ENCODE measurements around the gene ESPL1.
A peak's percentile ranks its signal among the peaks of the same experiment; 100 is the strongest.
"Not testable (repeated sequence)": the region's sequence is repeated elsewhere in the genome, so short reads cannot be mapped to it uniquely, and the experiment has no call there.

ESPL1 gene

DNA sequence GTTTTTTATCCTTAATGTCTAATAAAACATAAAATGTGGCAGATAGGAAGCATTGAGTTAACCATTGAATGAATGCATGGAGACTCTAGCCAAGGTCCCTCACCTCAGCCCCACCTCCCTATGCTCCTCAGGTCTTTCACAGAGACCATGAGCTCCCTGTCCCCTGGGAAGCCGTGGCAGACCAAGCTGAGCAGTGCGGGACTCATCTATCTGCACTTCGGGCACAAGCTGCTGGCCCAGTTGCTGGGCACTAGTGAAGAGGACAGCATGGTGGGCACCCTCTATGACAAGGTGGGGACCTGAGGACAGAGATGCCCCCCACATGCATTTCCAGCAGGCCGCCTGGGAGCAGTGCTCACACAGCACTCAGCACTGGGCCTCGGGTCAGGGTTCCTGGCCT is 34.8 kb downstream of the ESPL1 start:
- DNase-seq, result no peak

DNA sequence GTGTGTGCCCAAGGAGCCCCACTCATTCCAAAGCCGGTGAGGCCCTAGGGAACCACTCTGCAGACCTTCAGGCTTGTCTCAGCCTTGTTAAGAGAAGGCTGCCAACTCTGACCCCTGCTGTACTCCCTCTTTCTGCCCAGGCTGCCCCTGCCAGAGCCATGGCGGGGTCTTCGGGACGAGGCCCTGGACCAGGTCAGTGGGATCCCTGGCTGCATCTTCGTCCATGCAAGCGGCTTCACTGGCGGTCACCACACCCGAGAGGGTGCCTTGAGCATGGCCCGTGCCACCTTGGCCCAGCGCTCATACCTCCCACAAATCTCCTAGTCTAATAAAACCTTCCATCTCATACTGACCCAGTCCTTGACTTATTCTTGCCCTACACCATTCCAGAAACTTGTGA is 38.7 kb downstream of the ESPL1 start:
- DNase-seq, result no peak

DNA sequence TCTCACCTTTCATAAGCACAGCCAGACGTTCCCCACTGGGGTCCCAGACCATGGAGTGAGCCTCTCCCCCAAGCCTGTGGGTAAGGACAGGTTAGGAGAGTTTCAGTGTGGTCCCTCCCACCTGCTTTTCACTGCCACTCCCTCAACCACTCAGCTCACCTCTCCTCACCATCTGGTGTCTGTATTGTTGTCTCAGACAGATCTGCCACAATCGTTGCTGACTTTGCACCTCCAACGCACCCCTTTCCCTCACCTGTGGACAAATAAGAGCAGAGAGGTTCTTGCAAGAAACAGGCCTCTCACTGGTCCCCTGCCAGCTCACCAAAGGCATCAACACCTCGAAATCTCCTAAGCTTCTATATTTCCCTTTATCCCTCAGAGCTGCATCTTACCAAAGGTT is 40.2 kb downstream of the ESPL1 start:
- no peak for DNase-seq

DNA sequence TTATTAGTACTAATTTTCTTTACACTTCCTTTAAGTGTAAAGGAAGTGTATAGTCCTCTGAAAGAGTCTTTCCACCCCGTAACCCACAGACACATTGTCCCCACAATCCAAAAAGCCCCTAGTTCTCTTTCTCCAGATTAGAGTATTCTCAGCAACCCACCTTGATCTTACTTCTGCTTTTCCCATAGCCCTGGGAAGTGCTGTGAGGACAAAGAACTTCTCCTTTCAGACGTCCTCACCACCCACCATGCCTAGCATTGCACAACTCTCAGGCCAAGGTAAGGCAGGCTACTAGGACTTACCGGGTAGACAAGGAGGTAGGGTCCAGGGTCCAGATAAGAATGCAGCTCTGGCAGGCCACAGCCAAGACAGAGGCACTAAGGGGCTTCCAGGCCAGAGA is 45.9 kb downstream of the ESPL1 start:
- DNase-seq, result no peak

DNA sequence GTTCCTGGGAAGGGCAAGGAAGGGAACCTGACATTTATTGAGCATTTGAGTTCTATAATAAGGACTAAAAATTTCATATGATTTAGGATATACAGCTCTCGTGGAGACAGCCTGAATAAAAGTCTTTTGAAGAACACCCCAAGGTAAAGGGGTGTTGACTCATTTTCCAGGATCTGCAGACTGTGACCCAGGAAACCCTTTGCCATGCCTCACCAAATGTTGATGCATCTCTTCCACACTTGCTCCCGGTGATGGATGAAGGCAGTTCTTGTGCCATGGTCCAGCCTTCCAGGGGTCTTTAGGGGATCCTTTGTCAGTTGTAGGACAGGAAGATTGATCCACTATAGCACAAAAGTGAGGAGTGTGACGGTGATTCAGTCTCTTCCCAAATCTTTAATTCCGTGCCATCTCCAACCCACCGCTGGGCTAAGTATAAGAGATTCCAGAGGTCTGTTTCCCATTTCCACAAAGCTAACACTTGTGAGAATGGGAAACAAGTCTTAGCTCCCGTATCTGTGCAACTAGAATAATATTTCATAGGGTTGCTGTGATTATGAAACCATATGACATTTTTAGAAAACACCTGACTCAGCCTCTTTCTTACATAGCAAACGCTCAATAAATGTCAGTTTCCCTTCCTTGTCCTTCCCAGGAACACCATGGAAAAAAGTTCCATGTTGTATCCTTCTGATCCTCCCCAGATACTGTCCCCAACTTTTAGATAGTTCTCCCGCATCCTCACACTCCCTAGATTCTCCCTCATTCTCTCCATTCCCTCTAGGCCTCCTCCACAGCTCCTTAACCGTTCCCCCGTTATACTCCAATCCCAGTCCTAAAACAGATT is 52.5 kb downstream of the ESPL1 start:
- no peak for DNase-seq

DNA sequence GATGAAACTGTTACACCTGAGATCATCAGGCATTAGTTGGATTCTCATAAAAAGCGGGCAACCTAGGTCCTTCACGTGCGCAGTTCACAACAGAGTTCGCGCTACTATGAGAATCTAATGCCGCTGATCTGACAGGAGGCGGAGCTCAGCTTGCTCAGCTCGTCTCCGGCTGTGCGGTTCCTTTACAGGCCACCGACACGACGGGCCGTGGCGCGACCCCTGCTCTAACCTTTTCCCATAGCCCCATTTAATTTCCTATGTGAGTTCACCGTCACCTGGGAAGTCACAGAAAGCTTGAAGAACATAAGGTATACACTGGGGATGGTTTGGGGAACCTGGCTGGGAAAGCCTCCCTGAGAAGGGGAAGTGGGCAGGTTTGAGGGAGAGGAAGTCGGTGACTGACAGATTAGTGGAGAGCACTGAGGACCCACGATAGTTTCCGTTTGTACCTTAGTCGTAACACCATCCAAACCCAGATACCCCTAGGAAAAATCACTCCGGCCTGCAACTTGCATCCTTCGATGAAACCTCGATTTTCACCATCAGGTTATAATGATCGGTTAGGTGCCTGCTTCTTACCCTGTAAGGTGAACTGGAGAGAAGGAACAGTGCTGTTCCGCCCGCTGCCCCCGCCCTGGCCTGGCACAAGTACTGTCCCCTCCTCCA is 56.1 kb downstream of the ESPL1 start:
- DNase-seq, result no peak

DNA sequence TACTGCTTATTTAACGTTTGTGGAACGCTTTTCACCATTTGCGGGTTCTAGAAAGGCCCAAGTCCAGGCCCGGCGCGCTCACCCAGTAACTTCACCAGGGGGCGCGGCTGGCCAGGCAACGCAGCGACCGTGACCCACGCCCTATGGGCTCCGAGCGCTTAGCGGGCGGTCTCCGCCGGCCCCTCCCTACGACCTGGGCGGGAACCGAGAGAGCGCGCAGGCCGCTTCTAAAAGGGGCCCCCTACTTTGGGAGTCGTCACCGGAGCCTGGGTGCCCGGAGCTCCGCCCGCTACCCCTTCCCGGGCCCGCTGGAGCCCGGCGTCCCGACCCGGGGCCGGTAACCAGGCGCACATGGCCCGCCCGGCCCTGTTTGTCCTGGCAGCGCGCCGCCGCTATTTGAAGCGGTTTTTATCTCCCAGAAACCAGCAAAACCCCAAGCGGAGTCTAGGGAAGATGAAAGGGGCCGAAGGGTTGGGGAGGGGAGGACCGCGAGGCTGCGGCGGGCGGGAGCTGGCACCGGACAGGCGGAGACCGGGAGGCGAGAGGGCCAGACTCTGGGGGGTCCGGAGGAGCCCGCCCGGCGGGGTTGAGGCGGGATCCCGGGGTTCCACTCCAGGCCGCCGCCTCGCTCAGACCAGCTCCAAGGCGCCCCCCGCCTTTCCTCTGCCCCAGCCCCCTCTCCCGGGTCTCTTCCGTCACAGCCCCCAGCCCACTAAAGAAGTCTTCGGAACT is 56.8 kb downstream of the ESPL1 start:
- peak; percentile 49 for DNase-seq

DNA sequence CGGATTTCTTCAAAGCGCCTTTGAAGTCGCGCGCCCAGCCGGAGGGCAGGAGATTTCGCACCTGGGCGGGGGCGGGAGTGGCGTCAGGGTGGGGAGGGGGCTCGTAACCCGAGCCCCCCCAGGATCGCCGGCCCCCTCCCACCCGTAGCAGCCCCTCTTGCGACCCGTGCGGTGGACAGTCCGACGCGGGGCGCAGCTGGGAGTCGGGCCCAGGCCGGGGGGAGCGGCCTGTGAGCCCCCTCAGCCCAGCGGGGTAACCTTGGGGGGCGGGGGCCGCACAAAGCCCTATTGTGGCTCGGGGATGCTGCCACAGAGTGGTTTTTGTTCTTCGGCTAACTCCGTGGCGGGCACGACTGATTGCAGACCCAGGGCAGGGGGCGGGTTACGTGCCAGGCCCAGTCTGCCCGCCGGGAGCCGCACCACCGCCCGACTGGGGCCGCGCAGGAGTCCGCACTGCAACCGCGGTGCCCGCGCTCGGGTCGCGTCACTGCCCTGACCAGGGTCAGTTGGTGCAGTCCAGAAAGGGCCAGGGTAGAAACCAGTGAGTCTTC is 57.5 kb downstream of the ESPL1 start:
- no peak for DNase-seq

DNA sequence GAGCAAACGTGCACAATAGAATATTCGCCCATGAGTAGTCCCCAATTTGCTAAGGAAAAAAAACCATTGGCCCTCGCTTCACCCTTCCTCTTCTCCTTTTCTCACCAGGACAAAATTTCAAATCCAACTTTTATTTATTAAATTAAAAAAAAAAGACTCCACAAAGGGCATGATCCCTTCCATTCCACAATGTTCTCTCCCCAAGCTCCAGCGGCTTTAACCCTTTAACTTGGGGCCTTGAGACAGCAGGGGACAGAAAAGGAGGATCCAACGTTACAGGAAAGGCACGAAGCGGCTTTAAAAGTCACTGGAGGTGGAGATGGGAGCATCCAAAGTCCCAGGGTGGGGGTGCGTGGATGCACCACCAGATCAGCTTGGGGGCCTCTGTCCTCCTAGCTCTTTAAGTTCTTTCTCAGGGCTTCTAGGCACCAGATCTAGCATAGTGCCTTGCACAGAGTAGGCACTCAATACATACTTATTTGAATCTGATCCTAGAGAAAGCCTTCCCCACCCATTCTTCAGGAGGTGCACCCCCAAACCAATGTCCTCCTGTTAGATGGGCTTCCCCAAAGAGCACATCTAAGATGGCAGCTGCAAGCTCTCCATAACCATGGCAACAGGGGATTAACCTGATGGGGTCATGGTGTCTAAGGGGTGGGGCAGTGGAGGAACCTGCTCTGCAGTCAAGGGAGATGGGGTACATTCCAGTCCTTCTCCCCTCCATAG is 58.5 kb downstream of the ESPL1 start:
- no peak for DNase-seq

DNA sequence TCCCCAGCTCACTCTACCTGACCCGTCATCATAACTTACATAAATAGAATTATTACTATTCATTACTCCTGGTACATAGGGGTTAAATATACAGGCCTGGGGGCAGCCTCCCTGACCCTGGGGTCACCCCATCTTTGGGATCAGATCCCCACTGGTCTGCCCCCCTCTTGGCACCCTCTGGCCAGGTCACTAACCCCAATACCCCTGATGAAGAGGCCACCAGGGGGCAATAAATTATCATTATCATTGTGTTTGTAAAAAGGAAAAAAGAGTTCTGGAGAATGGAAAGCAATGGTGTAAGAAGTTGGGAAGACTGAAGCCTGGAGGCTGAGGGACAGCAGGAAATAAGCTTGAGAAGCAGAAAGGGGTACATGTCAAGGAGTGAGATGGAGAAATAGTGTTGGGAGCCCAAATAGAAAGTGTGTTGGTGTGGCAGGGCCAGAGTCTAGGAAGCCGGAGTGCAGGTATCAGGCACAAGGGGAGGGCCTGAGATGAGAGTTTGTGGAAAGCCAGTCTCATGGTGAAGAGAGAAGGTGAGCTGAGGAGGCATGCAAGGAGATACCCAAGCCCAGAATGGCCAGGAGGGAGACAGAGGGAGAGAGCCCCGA is 59.4 kb downstream of the ESPL1 start:
- no peak for DNase-seq

DNA sequence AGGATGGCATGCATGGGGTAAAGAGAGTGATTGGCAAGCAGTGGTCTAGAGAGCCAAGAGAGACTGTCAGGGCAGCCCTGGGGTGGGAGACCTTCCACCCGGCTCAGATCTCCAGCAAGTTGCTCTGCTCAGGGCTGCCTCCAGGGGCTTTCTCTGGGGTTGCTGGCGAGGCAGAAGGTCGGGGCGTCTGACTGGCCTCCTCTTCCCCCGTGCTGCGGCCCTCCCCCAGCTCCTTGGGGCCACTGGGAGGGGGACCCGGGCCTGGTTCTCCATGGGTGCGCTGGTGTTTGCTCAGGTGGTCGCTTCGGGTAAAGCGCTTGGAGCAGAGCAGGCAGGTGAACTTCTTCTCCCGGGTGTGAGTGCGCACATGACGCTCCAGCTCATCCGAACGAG is 59.9 kb downstream of the ESPL1 start:
- no peak for DNase-seq

DNA sequence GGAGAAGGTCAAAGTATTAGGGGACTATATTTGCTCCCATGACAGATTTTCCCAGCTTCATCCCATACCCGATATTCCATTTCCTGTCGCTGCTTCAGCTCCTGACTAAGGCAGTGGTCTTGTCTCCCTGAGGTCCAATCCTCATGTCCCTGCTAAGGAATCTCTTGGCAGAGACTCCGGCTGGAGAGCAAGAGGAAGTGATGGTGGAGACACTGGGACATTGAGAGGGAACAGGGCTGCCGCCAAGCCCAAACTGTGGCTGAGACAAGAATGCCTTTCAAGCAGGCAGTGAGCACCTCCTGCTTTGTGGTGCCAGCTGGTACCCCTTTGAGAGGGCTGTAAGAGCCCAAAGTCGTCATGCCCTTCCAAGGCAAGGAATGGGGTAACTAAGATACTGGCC is 62.6 kb downstream of the ESPL1 start:
- DNase-seq, result no peak

DNA sequence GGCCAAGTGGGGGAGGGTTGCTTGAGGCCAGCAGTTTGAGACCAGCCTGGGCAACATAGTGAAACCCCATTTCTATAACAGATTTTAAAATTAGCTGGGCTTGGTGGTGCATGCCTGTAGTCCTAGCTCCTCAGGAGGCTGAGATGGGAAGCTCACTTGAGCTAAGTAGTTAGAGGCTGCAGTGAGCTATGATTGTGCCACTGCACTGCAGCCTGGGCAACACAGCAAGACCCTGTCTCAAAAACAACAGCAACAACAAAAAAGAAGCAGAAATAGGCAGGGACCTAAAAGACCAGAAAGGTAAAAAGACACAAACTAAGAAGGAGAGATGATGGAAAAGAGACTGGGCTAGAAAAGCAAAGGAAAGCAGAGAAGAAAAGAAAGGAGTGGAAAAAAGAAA is 64.2 kb downstream of the ESPL1 start:
- DNase-seq, result not testable (repeated sequence)

DNA sequence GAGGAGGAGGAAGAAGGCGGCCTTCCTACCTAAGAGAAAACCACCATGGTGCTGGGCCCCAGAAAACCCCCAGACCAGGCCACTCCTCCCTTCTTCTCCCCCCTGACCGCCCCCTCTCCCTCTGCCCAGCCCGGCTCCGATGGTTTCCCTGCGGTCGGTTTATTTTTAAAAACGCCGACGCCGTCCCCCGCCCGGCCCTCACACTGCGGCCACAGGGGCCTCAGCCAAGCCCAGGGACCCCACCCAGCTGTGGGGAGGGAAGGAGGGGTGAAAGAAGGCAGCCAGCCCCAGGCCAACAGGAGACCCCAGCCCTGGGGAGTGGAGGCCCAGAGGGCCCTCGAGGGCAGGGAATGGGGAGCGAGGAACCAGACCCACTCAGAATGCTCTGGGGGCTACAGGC is 64.6 kb downstream of the ESPL1 start:
- no peak for DNase-seq

DNA sequence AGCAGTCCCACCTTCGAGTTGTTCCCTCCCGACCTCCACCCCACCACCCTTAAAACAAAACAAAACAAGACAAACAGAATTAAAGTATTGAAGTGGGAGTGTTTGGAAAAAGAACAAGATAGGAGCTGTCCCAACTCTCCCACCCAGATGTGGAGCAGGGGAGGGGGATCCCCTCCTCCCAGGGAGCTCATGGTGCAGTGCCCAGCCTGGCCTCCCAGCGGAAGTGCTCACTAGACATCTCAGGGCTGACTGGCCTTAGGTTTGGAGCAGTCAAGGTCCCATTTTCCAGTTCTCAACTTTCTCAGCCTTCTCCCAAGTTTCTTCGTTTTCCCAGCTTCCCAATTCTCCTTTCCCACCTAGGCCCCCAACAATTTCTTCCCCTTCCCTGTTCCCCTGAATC is 65.2 kb downstream of the ESPL1 start:
- no peak for DNase-seq

DNA sequence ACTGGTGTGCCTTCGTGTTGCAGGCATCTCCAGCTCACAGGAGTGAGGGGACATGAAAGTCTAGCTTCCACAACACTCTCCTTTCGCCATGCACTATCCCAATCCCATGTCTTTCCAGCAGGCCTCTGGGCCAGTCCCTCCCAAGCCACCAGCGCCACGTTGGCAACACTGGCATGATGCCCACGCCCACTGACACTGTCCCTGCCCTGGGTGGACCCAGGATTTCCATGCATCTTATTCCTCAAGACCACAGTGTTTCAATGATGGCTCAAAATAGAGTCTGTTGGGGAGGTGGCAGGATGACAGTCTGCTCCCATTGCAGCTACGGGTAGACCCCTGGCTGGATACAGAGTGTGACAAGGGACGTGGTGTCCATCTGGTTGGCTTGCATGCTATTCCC is 65.7 kb downstream of the ESPL1 start:
- DNase-seq, result no peak

DNA sequence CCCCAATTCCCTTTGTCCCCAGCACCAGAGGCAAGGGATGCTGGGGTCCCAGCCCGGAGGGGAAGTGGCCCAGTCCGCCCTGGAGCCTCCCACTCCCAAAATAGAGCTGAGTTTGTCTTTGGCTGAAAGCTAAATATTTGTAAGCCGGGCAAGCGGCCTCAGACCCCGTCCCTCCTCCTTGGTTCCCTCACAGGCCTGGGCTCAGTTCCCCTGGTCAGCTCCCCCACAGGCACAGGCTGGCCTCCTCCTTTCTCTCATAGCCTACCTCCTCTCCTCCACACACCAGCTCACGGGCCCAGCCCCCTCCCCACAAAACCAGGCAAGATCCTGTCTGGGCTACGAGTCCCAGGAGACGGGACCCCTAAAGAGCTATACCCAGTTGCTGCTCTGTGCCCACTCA is 66.7 kb downstream of the ESPL1 start:
- no peak for DNase-seq

DNA sequence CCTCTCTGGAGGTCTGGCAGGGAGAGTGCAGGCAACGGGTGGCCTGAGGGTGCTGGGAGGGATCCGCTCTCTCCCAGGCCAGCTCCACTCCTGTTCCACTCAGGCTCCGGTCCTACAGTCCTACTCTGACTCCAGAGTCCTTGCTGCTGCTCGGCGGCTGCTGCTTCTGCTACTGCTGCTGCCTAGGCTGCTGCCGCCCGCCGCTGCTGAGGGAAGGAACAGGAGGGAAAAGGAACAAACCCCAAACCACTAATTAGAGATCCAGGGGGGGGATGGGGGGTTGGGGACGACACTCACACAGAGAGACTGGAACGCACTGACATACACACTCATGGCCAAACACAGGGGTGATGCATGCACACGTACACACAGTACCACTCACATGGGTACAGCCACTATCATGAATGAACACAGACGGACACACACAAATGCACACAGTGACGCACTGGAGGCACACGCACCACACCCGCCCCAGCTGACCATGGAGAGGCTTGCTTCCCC is 68.1 kb downstream of the ESPL1 start, which contains the start of gene SP7:
Gene SP7, minus strand, starts transcription at position 174 of the 501 bp plus-strand sequence. CDS start 708 bp downstream, outside the sequence.
- DNase-seq, result no peak

DNA sequence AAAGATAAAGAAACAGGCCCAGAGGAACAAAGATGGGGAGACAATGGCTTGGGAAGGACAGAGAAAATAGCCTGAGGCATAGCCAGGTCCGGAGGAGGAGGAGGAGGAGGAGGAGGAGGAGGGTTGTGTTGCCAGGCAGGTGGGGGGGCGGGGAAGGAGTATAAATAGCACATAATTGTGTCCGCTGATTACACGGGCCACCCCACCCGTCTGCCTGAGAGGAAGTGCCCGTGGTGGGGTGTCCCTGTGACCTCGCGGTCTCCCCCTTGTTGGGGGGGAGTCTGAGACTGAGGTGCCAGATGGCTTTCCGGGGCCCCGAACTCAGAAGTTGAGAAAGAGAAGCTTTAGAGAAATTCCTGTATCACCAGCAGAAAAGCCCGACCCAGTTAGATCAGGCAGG is 69.9 kb downstream of the ESPL1 start:
- no peak for DNase-seq

DNA sequence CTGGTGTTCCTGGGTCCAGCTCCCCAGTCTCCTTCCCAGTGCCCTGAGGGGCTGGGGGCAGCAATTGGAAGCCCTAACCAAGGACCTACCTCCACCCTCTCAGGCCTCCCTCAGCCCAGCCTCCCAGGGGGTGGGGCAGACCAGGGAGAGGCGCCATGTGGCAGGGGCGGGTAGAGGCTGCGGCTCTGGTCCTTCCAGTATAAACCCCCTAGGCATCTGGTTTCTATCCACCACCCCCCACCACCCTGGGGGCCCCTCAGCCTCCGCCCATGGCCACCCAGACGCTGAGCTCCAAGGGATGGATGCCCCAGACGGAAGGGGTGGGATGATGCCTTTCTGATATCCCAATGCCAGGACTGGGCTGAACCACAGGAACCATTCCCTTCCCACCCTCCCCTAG is 70.8 kb downstream of the ESPL1 start:
- DNase-seq, result no peak

DNA sequence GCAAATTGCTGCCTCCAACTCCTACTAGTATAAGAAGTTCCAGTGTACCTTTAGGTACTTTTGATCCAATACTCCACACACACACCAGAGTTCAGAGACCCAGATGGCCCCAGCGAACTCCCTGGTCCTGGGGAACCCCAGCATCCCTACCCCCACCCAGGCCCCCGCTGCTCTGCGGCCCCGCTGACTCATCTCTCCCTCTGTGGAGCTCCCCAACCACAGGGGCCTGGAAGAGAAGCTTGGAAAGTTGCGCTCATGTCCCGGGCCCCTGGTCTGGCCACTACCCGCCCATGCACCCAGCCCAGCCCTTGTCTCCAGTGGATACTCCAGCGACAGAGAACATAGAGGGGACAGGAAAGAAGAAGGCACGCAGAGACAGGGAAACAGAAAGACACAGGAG is 72.3 kb downstream of the ESPL1 start:
- DNase-seq, result no peak

Measured in NCI-H2029 treated with DMSO at 0.1 percent for 48 hours (cell line).